ENCODE results near the gene KCNH3. TPM values are rescaled to one million over a fixed set of nuclear protein-coding genes. Genes with fewer than 3 reads are reported as not detected.

The KCNH3 gene
- total RNA-seq, 6 experiments from 2014 or later = 0.09 to 0.25 (median 0.16) TPM; not detected in 3

DNA sequence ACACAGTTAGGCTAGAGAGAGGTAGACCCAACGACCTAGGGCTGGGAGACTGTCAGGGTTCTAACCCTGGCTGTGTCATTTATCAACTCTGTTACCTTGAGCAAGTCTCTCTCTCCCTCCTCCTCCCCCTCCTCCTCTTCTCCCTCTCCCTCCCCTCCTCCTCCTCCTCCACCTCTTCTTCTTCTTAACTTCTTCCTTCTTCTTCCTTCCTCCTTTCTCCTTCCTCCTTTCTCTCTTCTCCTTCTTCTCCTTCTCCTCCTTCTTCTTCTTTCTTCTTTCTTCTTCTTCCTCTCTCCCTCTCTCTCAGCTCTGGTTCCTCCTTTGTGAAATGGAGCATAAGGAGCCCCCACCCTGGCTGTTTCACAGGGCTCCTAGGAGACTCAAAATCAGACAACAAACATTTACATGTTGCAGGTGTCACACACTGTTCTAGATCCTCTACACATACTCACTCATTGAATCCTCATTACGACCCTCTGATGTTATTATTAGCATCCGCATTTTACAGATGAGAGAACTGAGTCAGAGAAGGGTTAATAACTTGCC is 2.2 kb upstream of the KCNH3 start:
- ATAC-seq (no peak), DNase-seq (no peak)
- no peak overlapping the region for H3K27ac ChIP-seq
- no peak overlapping the region for H3K4me3 ChIP-seq
- H3K4me1 ChIP-seq = peaks cover 0 to 15% (median 0%) of the 10 kb centered on the region in 4 donors
- H3K9me3 ChIP-seq = no peaks in the 10 kb centered on the region
- no peak for TF ChIP-seq POLR2A (IDR thresholded peaks at IDR 0.05)
- TF ChIP-seq, protein P1, sequence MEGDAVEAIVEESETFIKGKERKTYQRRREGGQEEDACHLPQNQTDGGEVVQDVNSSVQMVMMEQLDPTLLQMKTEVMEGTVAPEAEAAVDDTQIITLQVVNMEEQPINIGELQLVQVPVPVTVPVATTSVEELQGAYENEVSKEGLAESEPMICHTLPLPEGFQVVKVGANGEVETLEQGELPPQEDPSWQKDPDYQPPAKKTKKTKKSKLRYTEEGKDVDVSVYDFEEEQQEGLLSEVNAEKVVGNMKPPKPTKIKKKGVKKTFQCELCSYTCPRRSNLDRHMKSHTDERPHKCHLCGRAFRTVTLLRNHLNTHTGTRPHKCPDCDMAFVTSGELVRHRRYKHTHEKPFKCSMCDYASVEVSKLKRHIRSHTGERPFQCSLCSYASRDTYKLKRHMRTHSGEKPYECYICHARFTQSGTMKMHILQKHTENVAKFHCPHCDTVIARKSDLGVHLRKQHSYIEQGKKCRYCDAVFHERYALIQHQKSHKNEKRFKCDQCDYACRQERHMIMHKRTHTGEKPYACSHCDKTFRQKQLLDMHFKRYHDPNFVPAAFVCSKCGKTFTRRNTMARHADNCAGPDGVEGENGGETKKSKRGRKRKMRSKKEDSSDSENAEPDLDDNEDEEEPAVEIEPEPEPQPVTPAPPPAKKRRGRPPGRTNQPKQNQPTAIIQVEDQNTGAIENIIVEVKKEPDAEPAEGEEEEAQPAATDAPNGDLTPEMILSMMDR (IDR thresholded peaks at IDR 0.05) = no peak
- WGBS (ENCODE audit: insufficient coverage, low coverage, low lambda C conversion rate, missing lambda C conversion rate) = 72% methylated on average over 2 of the region's 3 CpGs
- H3K36me3 ChIP-seq = no peaks in the 10 kb centered on the region
- H3K27me3 ChIP-seq = peaks cover 0 to 11% of the 10 kb centered on the region in 2 donors
- intact Hi-C loops (cut with DNase I) = no loop called here

DNA sequence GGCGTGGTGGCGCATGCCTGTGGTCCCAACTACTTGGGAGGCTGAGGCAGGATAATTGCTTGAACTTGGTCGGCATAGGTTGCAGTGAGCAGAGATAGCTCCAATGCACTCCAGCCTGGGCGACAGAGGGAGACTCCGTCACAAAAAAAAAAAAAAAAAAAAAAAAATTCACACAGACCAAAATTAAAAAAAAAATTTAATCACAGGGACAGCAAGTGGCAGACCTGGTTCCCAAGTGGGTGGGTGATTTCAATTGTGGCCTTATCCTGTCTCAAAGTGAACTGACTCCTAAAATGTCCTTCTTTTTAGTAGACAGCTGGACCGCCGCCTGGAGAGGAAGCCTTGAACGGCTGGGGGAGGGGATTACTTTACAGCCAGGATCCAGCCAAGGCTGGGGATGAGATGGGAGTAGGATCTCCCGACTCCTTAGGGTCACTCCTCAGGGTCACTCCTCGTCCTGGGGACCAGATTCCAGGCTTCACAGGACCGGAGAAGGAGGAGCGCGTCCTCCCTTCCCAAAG is 1.5 kb upstream of the KCNH3 start:
- no peak for ATAC-seq
- H3K27me3 ChIP-seq = peaks cover 0 to 11% of the 10 kb centered on the region in 2 donors
- H3K27ac ChIP-seq = no peak overlapping the region
- intact Hi-C loops (cut with DNase I) = no loop called here
- peak overlapping the region in 2 of 3 donors; percentile 33 to 44 for H3K4me3 ChIP-seq
- TF ChIP-seq, protein P1 (IDR thresholded peaks at IDR 0.05) = no peak
- TF ChIP-seq POLR2A (IDR thresholded peaks at IDR 0.05) = no peak
- 34% methylated on average over 3 of the region's 13 CpGs for WGBS (ENCODE audit: insufficient coverage, low coverage, low lambda C conversion rate, missing lambda C conversion rate)
- H3K4me1 ChIP-seq = peaks cover 0 to 15% (median 0%) of the 10 kb centered on the region in 4 donors
- H3K36me3 ChIP-seq = no peaks in the 10 kb centered on the region
- H3K9me3 ChIP-seq = no peaks in the 10 kb centered on the region
- no peak for DNase-seq

DNA sequence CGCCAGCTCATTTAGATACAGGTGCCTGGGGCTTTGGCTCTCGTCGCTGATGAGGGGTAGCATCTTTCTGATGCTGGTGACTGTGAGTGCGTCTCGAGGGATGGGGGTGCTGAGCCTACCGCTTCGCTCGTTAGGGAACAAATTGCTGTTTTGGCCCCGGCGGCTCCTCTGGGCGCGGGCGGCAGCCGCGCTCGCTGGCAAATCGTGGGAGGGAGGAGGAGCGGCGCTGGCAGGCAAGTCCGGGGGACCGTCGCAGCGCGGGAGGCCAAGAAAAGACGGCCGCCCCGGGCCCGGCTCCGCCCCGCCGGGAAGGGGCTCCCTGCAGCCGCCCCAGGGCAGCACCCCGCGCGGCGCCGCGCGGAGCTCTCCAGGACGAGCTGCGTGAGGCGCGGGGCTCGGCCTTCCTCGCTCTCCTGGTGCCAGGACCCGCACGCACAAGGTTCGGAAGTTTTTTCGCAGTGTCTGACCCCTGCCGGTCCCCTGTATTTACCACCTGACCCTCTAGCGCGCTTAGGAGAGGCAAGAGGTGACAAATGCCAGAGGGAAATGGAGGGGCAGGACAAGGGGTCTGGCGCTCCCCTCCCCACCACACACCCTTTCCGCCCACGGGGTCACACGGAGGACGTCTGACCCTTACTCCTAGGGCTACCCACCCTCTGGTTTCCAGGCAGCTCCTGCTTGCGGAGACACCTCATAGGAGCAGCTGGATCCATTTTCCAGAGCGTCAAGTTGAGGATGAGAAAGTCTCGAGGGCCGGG is 899 bp upstream of the KCNH3 start:
- ATAC-seq = peak in 3 of 4 donors; percentile 10 to 22 (median 12)
- intact Hi-C loops (cut with DNase I) = no loop called here
- WGBS (ENCODE audit: insufficient coverage, low coverage, low lambda C conversion rate, missing lambda C conversion rate) = 0% methylated on average over 3 of the region's 61 CpGs

DNA sequence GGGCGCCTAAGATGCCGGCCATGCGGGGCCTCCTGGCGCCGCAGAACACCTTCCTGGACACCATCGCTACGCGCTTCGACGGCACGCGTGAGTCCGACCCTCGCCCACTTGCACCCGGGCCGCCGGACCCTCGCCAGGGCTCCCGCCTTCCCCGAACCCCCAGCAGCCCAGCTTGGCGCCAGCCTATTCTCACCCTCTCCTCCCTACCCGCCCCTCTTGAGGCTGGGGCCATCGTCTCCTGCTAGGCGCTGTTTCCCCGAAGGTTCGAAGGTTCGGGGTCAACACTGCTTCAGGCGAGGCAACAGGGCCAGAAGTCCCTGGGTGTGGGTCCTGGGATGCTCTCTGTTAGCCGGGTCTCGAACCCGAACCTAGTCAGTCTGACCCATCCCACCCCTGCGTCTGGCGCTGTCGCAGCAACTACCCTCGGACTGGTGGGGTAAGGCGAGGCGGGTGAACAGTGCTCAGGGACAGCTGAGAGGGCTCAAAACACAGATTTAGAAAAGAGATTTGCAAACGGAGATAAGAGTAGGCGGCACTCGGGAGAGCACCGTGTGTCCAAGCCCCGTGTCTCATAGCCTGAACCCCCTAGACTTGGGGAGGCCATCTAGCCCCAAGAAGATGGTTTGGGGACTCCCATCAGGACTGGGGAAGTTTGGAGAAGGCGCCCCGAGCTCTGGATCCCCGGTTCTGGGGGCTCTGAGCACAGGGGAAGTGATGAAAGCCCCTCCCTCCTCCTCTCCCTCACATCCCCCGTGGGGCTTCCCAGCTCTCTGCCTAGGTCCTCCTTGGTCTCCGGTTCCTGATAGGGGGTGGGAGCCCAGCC is 787 bp downstream of the KCNH3 start:
- no peaks in the 10 kb centered on the region for H3K36me3 ChIP-seq
- 19% methylated on average over 19 of the region's 47 CpGs for WGBS (ENCODE audit: insufficient coverage, low coverage, low lambda C conversion rate, missing lambda C conversion rate)
- H3K9me3 ChIP-seq = no peaks in the 10 kb centered on the region
- peaks cover 0 to 15% (median 0%) of the 10 kb centered on the region in 4 donors for H3K4me1 ChIP-seq
- no peak overlapping the region for H3K27ac ChIP-seq
- intact Hi-C loops (cut with DNase I) = no loop called here
- peak overlapping the region in 1 of 3 donors; percentile 44 for H3K4me3 ChIP-seq
- no peak for TF ChIP-seq POLR2A (IDR thresholded peaks at IDR 0.05)
- TF ChIP-seq, protein P1 (IDR thresholded peaks at IDR 0.05) = no peak
- DNase-seq (peak in 2 of 3 donors; percentile 33 to 53), ATAC-seq (no peak)
- peaks cover 0 to 11% of the 10 kb centered on the region in 2 donors for H3K27me3 ChIP-seq

More for the DNA sequence above, 899 bp upstream of the KCNH3 start:
- Histone ChIP-seq H3K27ac (no peak overlapping the region), H3K9me3 (no peaks in the 10 kb centered on the region), H3K27me3 (peaks cover 0 to 11% of the 10 kb centered on the region in 2 donors), H3K4me3 (peak overlapping the region; percentile 27 to 44 (median 33)), H3K36me3 (no peaks in the 10 kb centered on the region), H3K4me1 (peaks cover 0 to 15% (median 0%) of the 10 kb centered on the region in 4 donors)
- TF ChIP-seq POLR2A (IDR thresholded peaks at IDR 0.05) = no peak
- TF ChIP-seq, protein P1 (IDR thresholded peaks at IDR 0.05) = no peak
- DNase-seq = no peak

Measured in right lobe of liver (tissue), 6 donors.